Measurements from ENCODE around the gene TM7SF3.

TM7SF3 gene

GRCh38 chr12:26987634-26988424 is 26.4 kb downstream of the TM7SF3 start:
- DNase-seq (ENCODE audit: low read depth in 2 of 2) = peak; percentile 5 to 55
- no peak for TF ChIP-seq CTCF (IDR thresholded peaks at IDR 0.05; ENCODE audit: low read depth, low read length)
- no peak overlapping the region for H3K4me3 ChIP-seq (replicated peaks in 1 of 2; ENCODE audit: low read depth in 2 of 2, low read length in 2 of 2)

- no peak for DNase-seq (ENCODE audit: low read depth in 2 of 2)
- no peak overlapping the region for H3K4me3 ChIP-seq (replicated peaks in 1 of 2; ENCODE audit: low read depth in 2 of 2, low read length in 2 of 2)
- TF ChIP-seq CTCF (IDR thresholded peaks at IDR 0.05; ENCODE audit: low read depth, low read length) = no peak
Observed at GRCh38 chr12:26982866-26983265, 31.3 kb downstream of the TM7SF3 start.

- no peak for TF ChIP-seq CTCF (IDR thresholded peaks at IDR 0.05; ENCODE audit: low read depth, low read length)
- no peak overlapping the region for H3K4me3 ChIP-seq (replicated peaks in 1 of 2; ENCODE audit: low read depth in 2 of 2, low read length in 2 of 2)
- DNase-seq (ENCODE audit: low read depth in 2 of 2) = no peak
Observed at GRCh38 chr12:26979733-26980132, 34.5 kb downstream of the TM7SF3 start.

GRCh38 chr12:26978801-26979200 is 35.4 kb downstream of the TM7SF3 start:
- no peak for TF ChIP-seq CTCF (IDR thresholded peaks at IDR 0.05; ENCODE audit: low read depth, low read length)
- no peak for DNase-seq (ENCODE audit: low read depth in 2 of 2)
- H3K4me3 ChIP-seq (replicated peaks in 1 of 2; ENCODE audit: low read depth in 2 of 2, low read length in 2 of 2) = no peak overlapping the region

GRCh38 chr12:26976687-26977086 is 37.5 kb downstream of the TM7SF3 start:
- DNase-seq (ENCODE audit: low read depth in 2 of 2) = no peak
- no peak for TF ChIP-seq CTCF (IDR thresholded peaks at IDR 0.05; ENCODE audit: low read depth, low read length)
- H3K4me3 ChIP-seq (replicated peaks in 1 of 2; ENCODE audit: low read depth in 2 of 2, low read length in 2 of 2) = no peak overlapping the region

- TF ChIP-seq CTCF (IDR thresholded peaks at IDR 0.05; ENCODE audit: low read depth, low read length) = no peak
- H3K4me3 ChIP-seq (replicated peaks in 1 of 2; ENCODE audit: low read depth in 2 of 2, low read length in 2 of 2) = no peak overlapping the region
- DNase-seq (ENCODE audit: low read depth in 2 of 2) = no peak
Observed at GRCh38 chr12:26971963-26972362, 42.2 kb downstream of the TM7SF3 start.

- no peak for TF ChIP-seq CTCF (IDR thresholded peaks at IDR 0.05; ENCODE audit: low read depth, low read length)
- no peak for DNase-seq (ENCODE audit: low read depth in 2 of 2)
- no peak overlapping the region for H3K4me3 ChIP-seq (replicated peaks in 1 of 2; ENCODE audit: low read depth in 2 of 2, low read length in 2 of 2)
Observed at GRCh38 chr12:26970136-26970535, 44.0 kb downstream of the TM7SF3 start.

All from cardiac fibroblast (primary cell).